Caco-2 (cell line): Measurements from ENCODE around the gene LCLAT1. TPM values are rescaled to one million over a fixed set of nuclear protein-coding genes. Genes with fewer than 3 reads are reported as not detected.

Experiments used
- BruUV-seq: library from RNA; stranded (reverse); fragments of 400-500 nt; replicated peaks from 2 replicates; lab custom pipeline; 2021; lab: Mats Ljungman, UMichigan
- CTCF ChIA-PET: fragments of 300-600 bp; sonication (Branson Sonifier 250); formaldehyde crosslinking; loops from one replicate; lab custom pipeline; 2022; ENCODE audit warnings: antibody characterized with exemption; lab: Charles Lee
- POLR2A ChIA-PET: fragments of 300-600 bp; sonication (Branson Sonifier 250); formaldehyde crosslinking; loops from one replicate; lab custom pipeline; 2022; ENCODE audit warnings: antibody characterized with exemption; lab: Charles Lee
- DNase-seq, 2 experiments: peaks; one replicate each; pipeline versions ENCODE4 v3.0.0 to v3.0.0-alpha.2; 2020 to 2022
- H3K27me3 ChIP-seq: replicated peaks from 2 replicates; pipeline ENCODE4 v1.6.0; 2011; ENCODE audit warnings: low read length; ENCODE audit not compliant: control insufficient read depth, insufficient read depth
- H3K36me3 ChIP-seq: 2 replicates; pipeline ENCODE4 v1.5.1; 2011; ENCODE audit warnings: low read length; ENCODE audit not compliant: control insufficient read depth, insufficient read depth
- H3K4me1 ChIP-seq: fragments of 250-450 bp; sonication (Bioruptor Pico); 2 replicates; pipeline ENCODE4 v1.5.1; 2020; ENCODE audit warnings: mild to moderate bottlenecking
- H3K4me3 ChIP-seq: 2 replicates; pipeline ENCODE4 v1.5.1; 2011; ENCODE audit warnings: low read depth, mild to moderate bottlenecking, control low read depth, low read length
- H3K9me3 ChIP-seq: fragments of 250-450 bp; sonication (Bioruptor Pico); 2 replicates; pipeline ENCODE4 v1.5.1; 2020; ENCODE audit warnings: mild to moderate bottlenecking, moderate library complexity
- H3K27ac Mint-ChIP-seq: one replicate; pipeline ENCODE4 v1.8.0; 2022; ENCODE audit warnings: mixed read lengths; ENCODE audit not compliant: unreplicated experiment
- H3K27me3 Mint-ChIP-seq: one replicate; pipeline ENCODE4 v1.8.0; 2022; ENCODE audit warnings: mixed read lengths; ENCODE audit not compliant: insufficient read depth, unreplicated experiment
- H3K36me3 Mint-ChIP-seq: one replicate; pipeline ENCODE4 v1.8.0; 2022; ENCODE audit warnings: mild to moderate bottlenecking, mixed read lengths; ENCODE audit not compliant: insufficient read depth, unreplicated experiment
- H3K4me1 Mint-ChIP-seq: one replicate; pipeline ENCODE4 v1.8.0; 2022; ENCODE audit warnings: low read depth, mixed read lengths; ENCODE audit not compliant: unreplicated experiment
- H3K4me3 Mint-ChIP-seq: one replicate; pipeline ENCODE4 v1.8.0; 2022; ENCODE audit warnings: mild to moderate bottlenecking, moderate library complexity, mixed read lengths; ENCODE audit not compliant: unreplicated experiment
- H3K9me3 Mint-ChIP-seq: one replicate; pipeline ENCODE4 v1.8.0; 2022; ENCODE audit warnings: mixed read lengths; ENCODE audit not compliant: unreplicated experiment
- intact Hi-C: fragments of 100-400 bp; cut with micrococcal nuclease; formaldehyde crosslinking; loops from one replicate; pipeline ENCODE4 v1.10.0; 2022; ENCODE audit not compliant: unreplicated experiment
- total RNA-seq: library from RNA; stranded (reverse); gene quantifications from 2 replicates; pipeline ENCODE4 v1.2.3, GENCODE V29; 2022
- TF ChIP-seq, protein P1 (sequence below), 2 experiments: fragments of 200-600 bp in 1 of 2; IDR thresholded peaks; 1 replicate in 1 of 2; 2 replicates in 1 of 2; pipeline versions ENCODE4 v1.5.1 to v1.8.0; 2011 to 2022; ENCODE audit warnings: antibody characterized with exemption in 1 of 2, control low read depth in 1 of 2, inconsistent platforms in 1 of 2, low read depth in 1 of 2, low read length in 1 of 2, mild to moderate bottlenecking in 1 of 2, moderate library complexity in 1 of 2; ENCODE audit not compliant: insufficient read depth in 1 of 2, severe bottlenecking in 1 of 2, unreplicated experiment in 1 of 2

Gene LCLAT1
- total RNA-seq, 1 experiment from 2014 or later: 52.2 TPM

DNA sequence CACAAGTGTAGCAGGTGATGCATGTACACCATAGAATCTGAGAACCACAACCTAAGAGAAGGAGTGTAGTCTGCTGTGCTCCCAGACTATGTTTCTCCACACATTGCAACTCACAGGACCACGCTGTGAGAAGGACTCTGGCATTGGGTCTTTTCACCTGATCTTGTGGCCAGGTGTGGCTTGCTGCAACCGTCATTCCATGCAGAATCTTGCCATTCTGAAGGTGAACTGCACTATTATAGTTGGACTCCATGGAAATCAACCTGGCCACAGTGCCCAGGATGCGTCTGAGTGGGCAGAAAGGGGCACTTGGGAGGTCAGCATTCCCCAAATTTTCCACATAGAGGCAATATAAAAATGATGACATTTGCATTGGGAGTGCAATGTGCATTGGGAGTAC lies 237.9 kb downstream of the LCLAT1 start:
- ChIA-PET POLR2A (no interaction called here), CTCF (no interaction called here)
- H3K27ac Mint-ChIP-seq: no peak overlapping the region
- no peak overlapping the region for H3K4me3 ChIP-seq
- H3K9me3 Mint-ChIP-seq: no peaks in the 10 kb centered on the region
- intact Hi-C loops: loop anchor here (5.0 kb wide), 1 partner anchor 518 kb away; no protein-coding TSS in a partner anchor
- H3K4me1 ChIP-seq: no peaks in the 10 kb centered on the region; the same call in 1 of the 2 replicates
- TF ChIP-seq, protein P1, sequence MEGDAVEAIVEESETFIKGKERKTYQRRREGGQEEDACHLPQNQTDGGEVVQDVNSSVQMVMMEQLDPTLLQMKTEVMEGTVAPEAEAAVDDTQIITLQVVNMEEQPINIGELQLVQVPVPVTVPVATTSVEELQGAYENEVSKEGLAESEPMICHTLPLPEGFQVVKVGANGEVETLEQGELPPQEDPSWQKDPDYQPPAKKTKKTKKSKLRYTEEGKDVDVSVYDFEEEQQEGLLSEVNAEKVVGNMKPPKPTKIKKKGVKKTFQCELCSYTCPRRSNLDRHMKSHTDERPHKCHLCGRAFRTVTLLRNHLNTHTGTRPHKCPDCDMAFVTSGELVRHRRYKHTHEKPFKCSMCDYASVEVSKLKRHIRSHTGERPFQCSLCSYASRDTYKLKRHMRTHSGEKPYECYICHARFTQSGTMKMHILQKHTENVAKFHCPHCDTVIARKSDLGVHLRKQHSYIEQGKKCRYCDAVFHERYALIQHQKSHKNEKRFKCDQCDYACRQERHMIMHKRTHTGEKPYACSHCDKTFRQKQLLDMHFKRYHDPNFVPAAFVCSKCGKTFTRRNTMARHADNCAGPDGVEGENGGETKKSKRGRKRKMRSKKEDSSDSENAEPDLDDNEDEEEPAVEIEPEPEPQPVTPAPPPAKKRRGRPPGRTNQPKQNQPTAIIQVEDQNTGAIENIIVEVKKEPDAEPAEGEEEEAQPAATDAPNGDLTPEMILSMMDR (IDR thresholded peaks at IDR 0.05; ENCODE audit: insufficient read depth in 1 of 2, low read depth in 1 of 2, low read length in 1 of 2, severe bottlenecking in 1 of 2, unreplicated experiment in 1 of 2): no peak
- no peaks in the 10 kb centered on the region for H3K27me3 ChIP-seq
- H3K36me3 Mint-ChIP-seq: no peaks in the 10 kb centered on the region
- H3K9me3 ChIP-seq: no peaks in the 10 kb centered on the region
- no peak overlapping the region for H3K4me3 Mint-ChIP-seq
- no peaks in the 10 kb centered on the region for H3K36me3 ChIP-seq
- DNase-seq: no peak
- BruUV-seq: no TSS peak
- peaks cover 8% of the 10 kb centered on the region for H3K4me1 Mint-ChIP-seq
- H3K27me3 Mint-ChIP-seq: no peaks in the 10 kb centered on the region

DNA sequence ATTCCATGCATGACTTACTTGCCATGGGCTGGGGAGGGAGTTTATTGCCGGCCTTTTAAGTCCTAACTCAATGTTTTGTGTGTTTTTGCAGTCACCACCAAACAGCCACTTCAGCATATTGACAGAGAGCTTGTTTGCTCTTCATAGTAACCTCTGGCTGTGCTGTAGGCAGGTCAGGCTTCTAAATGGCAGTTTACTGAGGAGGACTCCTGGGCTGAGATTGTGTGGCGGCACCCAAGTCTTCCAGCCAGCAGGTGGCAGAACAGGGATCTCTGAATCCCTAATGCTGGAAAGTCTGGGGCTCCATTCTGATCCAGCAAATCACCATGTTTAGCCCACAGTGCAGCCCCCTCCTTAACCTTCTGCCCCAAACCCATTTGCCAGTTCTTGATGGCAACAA lies 239.0 kb downstream of the LCLAT1 start:
- Mint-ChIP-seq H3K27ac (no peak overlapping the region), H3K9me3 (no peaks in the 10 kb centered on the region), H3K36me3 (no peaks in the 10 kb centered on the region), H3K4me3 (no peak overlapping the region), H3K27me3 (no peaks in the 10 kb centered on the region), H3K4me1 (peaks cover 7% of the 10 kb centered on the region)
- Histone ChIP-seq H3K27me3 (no peaks in the 10 kb centered on the region), H3K4me3 (no peak overlapping the region), H3K4me1 (no peaks in the 10 kb centered on the region; the same call in 1 of the 2 replicates), H3K9me3 (no peaks in the 10 kb centered on the region), H3K36me3 (no peaks in the 10 kb centered on the region)
- intact Hi-C loops: loop anchor here (1.0 to 5.0 kb wide), 2 partner anchors 21 to 519 kb away; no protein-coding TSS in a partner anchor
- ChIA-PET POLR2A (no interaction called here), CTCF (interaction anchor here (0.6 to 2.1 kb wide), 13 partner anchors 8 to 538 kb away, joined by 3 to 45 read pairs (median 4); no protein-coding TSS in a partner anchor)
- TF ChIP-seq, protein P1 (IDR thresholded peaks at IDR 0.05; ENCODE audit: insufficient read depth in 1 of 2, low read depth in 1 of 2, low read length in 1 of 2, severe bottlenecking in 1 of 2, unreplicated experiment in 1 of 2): peak; percentile 50 to 80
- peak; percentile 73 to 76 for DNase-seq
- no TSS peak for BruUV-seq

DNA sequence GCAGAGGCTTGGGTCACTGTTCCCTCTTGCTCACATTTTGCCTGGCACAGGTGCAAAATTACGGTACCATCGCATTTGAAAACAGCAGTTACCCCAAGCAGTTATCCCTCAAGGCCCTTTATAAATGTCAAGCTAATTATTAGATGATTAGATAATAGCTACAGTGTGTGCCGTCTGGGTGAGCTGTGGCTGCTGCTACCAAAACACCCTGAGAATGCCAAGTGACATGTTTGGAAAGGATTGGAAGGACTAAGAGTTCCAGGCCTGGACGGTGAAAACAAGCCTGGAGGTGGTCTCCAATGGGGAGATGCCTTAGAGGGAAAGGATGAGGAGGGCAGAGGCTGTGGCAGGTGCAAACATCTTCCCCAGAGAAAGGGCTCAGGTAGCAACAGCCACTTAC lies 239.6 kb downstream of the LCLAT1 start:
- POLR2A ChIA-PET: no interaction called here
- TF ChIP-seq, protein P1 (IDR thresholded peaks at IDR 0.05; ENCODE audit: insufficient read depth in 1 of 2, low read depth in 1 of 2, low read length in 1 of 2, severe bottlenecking in 1 of 2, unreplicated experiment in 1 of 2): no peak
- Mint-ChIP-seq H3K27me3 (no peaks in the 10 kb centered on the region), H3K4me1 (peaks cover 4% of the 10 kb centered on the region), H3K9me3 (no peaks in the 10 kb centered on the region), H3K36me3 (no peaks in the 10 kb centered on the region), H3K4me3 (no peak overlapping the region), H3K27ac (no peak overlapping the region)
- no peak for DNase-seq
- CTCF ChIA-PET: interaction anchor here (0.7 to 2.1 kb wide), 3 partner anchors 24 to 176 kb away, joined by 3 to 45 read pairs (median 4); no protein-coding TSS in a partner anchor
- Histone ChIP-seq H3K4me1 (no peaks in the 10 kb centered on the region; the same call in 1 of the 2 replicates), H3K27me3 (no peaks in the 10 kb centered on the region), H3K9me3 (no peaks in the 10 kb centered on the region), H3K4me3 (no peak overlapping the region), H3K36me3 (no peaks in the 10 kb centered on the region)
- no TSS peak for BruUV-seq
- intact Hi-C loops: loop anchor here (1.0 to 5.0 kb wide), 2 partner anchors 21 to 519 kb away; no protein-coding TSS in a partner anchor
